SU-DHL-6 (cell line): ENCODE results near the gene SHC2.

Experiments
- H2AFZ ChIP-seq: fragments of 200-600 bp; sonication (generic); 2 replicates; pipeline ENCODE4 v1.6.1; 2014; ENCODE audit warnings: low read depth, mild to moderate bottlenecking, moderate library complexity, mixed read lengths, antibody characterized with exemption, low read length; ENCODE audit not compliant: severe bottlenecking
- H3F3A ChIP-seq: fragments of 200-600 bp; shearing (Covaris generic); 2 replicates; pipeline ENCODE4 v1.6.0; 2016; ENCODE audit warnings: antibody characterized with exemption, mild to moderate bottlenecking; ENCODE audit not compliant: insufficient read depth
- H3K27ac ChIP-seq: fragments of 200-600 bp; sonication (generic); 2 replicates; pipeline ENCODE4 v1.5.1; 2016; ENCODE audit warnings: low read depth, mild to moderate bottlenecking, low read length, moderate library complexity, mixed read lengths
- H3K27me3 ChIP-seq: fragments of 200-600 bp; sonication (generic), shearing (Covaris generic); 2 replicates; pipeline ENCODE4 v1.6.0; 2014; ENCODE audit warnings: mild to moderate bottlenecking, low read length
- H3K36me3 ChIP-seq: fragments of 200-600 bp; sonication (generic); 2 replicates; pipeline ENCODE4 v1.6.1; 2014; ENCODE audit warnings: mild to moderate bottlenecking, low read length, mixed read lengths
- H3K4me2 ChIP-seq: fragments of 300-600, 200-600 bp; shearing (Covaris generic), sonication (generic); 2 replicates; pipeline ENCODE4 v1.6.0; 2014; ENCODE audit warnings: low read length, low read depth, mild to moderate bottlenecking; ENCODE audit not compliant: poor library complexity, severe bottlenecking
- H3K4me3 ChIP-seq: fragments of 200-600 bp; sonication (generic); 2 replicates; pipeline ENCODE4 v1.5.1; 2014; ENCODE audit warnings: antibody characterized with exemption, low read length, mild to moderate bottlenecking, mixed read lengths; ENCODE audit not compliant: insufficient read depth, poor library complexity, severe bottlenecking
- H3K79me2 ChIP-seq: fragments of 200-600 bp; sonication (generic); 2 replicates; pipeline ENCODE4 v1.6.1; 2014; ENCODE audit warnings: mild to moderate bottlenecking, low read length, moderate library complexity; ENCODE audit not compliant: insufficient read depth
- H3K9ac ChIP-seq: fragments of 200-600 bp; sonication (generic); 2 replicates; pipeline ENCODE4 v1.7.0; 2014; ENCODE audit warnings: mild to moderate bottlenecking, low read length
- H3K9me2 ChIP-seq: fragments of 200-600 bp; sonication (generic); replicated peaks from 2 replicates; pipeline ENCODE4 v1.6.1; 2014; ENCODE audit warnings: low read length; ENCODE audit not compliant: insufficient read depth
- H3K9me3 ChIP-seq: fragments of 200-600 bp; sonication (generic); 2 replicates; pipeline ENCODE4 v1.6.1; 2014; ENCODE audit warnings: low read length, mixed read lengths; ENCODE audit not compliant: insufficient read depth
- H4K20me1 ChIP-seq: fragments of 200-600 bp; sonication (generic); 2 replicates; pipeline ENCODE4 v1.6.1; 2014; ENCODE audit warnings: low read depth, mild to moderate bottlenecking, antibody characterized with exemption, low read length, moderate library complexity, mixed read lengths
- CTCF ChIP-seq: fragments of 200-600 bp; sonication (generic); IDR thresholded peaks from one replicate; pipeline ENCODE4 v1.5.1; 2017; ENCODE audit warnings: antibody characterized with exemption, mild to moderate bottlenecking, low read length, moderate library complexity; ENCODE audit not compliant: insufficient read depth, poor library complexity, severe bottlenecking
- EZH2phosphoT487 ChIP-seq: fragments of 200-600 bp; sonication (generic), shearing (Covaris generic); conservative IDR thresholded peaks from 2 replicates; pipeline ENCODE4 v1.6.1; 2018; ENCODE audit warnings: mild to moderate bottlenecking, antibody characterized with exemption, low read length, moderate library complexity, mixed read lengths

The SHC2 gene

GRCh38 chr19:442085-442484 lies 18.7 kb downstream of the SHC2 start:
- Histone ChIP-seq H3K4me2 (no peak overlapping the region), H3K79me2 (no peaks in the 10 kb centered on the region), H3F3A (no peaks in the 10 kb centered on the region)

GRCh38 chr19:441213-441836 lies 19.5 kb downstream of the SHC2 start:
- no peak overlapping the region for H2AFZ ChIP-seq
- H3K4me3 ChIP-seq: no peak overlapping the region
- no peaks in the 10 kb centered on the region for H3K27me3 ChIP-seq
- TF ChIP-seq CTCF (no peak), EZH2phosphoT487 (no peak)
- no peak overlapping the region for H3K27ac ChIP-seq
- H3K9me3 ChIP-seq: no peaks in the 10 kb centered on the region
- no peak overlapping the region for H3K9ac ChIP-seq
- H3K36me3 ChIP-seq: no peaks in the 10 kb centered on the region
- H3F3A ChIP-seq: no peaks in the 10 kb centered on the region
- H4K20me1 ChIP-seq: no peaks in the 10 kb centered on the region
- H3K4me2 ChIP-seq: no peak overlapping the region
- H3K79me2 ChIP-seq: no peaks in the 10 kb centered on the region
- H3K9me2 ChIP-seq: no peaks in the 10 kb centered on the region

More at GRCh38 chr19:442085-442484, 18.7 kb downstream of the SHC2 start:
- no peaks in the 10 kb centered on the region for H3K27me3 ChIP-seq
- no peaks in the 10 kb centered on the region for H3K36me3 ChIP-seq
- no peak overlapping the region for H3K27ac ChIP-seq
- TF ChIP-seq EZH2phosphoT487: no peak
- TF ChIP-seq CTCF: no peak
- H3K4me3 ChIP-seq: no peak overlapping the region
- no peaks in the 10 kb centered on the region for H4K20me1 ChIP-seq
- no peak overlapping the region for H2AFZ ChIP-seq
- H3K9me3 ChIP-seq: no peaks in the 10 kb centered on the region
- H3K9ac ChIP-seq: no peak overlapping the region
- H3K9me2 ChIP-seq: no peaks in the 10 kb centered on the region

- Histone ChIP-seq H4K20me1 (no peaks in the 10 kb centered on the region), H3K27ac (no peak overlapping the region), H2AFZ (no peak overlapping the region), H3F3A (no peaks in the 10 kb centered on the region), H3K36me3 (no peaks in the 10 kb centered on the region), H3K9ac (no peak overlapping the region), H3K4me2 (no peak overlapping the region), H3K79me2 (no peaks in the 10 kb centered on the region), H3K4me3 (no peak overlapping the region), H3K9me3 (no peaks in the 10 kb centered on the region), H3K9me2 (no peaks in the 10 kb centered on the region), H3K27me3 (no peaks in the 10 kb centered on the region)
- TF ChIP-seq EZH2phosphoT487: no peak
- no peak for TF ChIP-seq CTCF
Measured at GRCh38 chr19:440391-441212, 20.2 kb downstream of the SHC2 start.
